GM23248 (cell line): Measurements from ENCODE around the gene HIF1AN.

Experiments
- EZH2 ChIP-seq: fragments of 200-600 bp; sonication (generic); IDR thresholded peaks from 2 replicates; pipeline ENCODE4 v1.6.1; 2018; ENCODE audit warnings: antibody characterized with exemption, mild to moderate bottlenecking; ENCODE audit not compliant: insufficient read depth, poor library complexity, severe bottlenecking
- EZH2phosphoT487 ChIP-seq: fragments of 200-600 bp; sonication (generic); IDR thresholded peaks from 2 replicates; pipeline ENCODE4 v1.6.1; 2018; ENCODE audit warnings: antibody characterized with exemption, moderate library complexity, mild to moderate bottlenecking, low read depth; ENCODE audit not compliant: insufficient read depth

- TF ChIP-seq EZH2, result no peak
- TF ChIP-seq EZH2phosphoT487, result no peak
These were observed 46.3 kb upstream of the HIF1AN start for GRCh38 chr10:100489396-100489795.
